Psoas muscle (tissue), 8 donors: ENCODE measurements around the gene LSS. TPM values are rescaled to one million over a fixed set of nuclear protein-coding genes. Genes with fewer than 3 reads are reported as not detected.

ENCODE experiments used
- ATAC-seq, 4 donors: fragments of 200-7000 bp; cut with Tn5 transposase; one replicate each; pipeline ENCODE4 v1.9.1; 2020; ENCODE audit warnings: moderate library complexity in 3 of 4, mild to moderate bottlenecking in 2 of 4
- DNase-seq, 2 donors: peaks; one replicate each; pipeline ENCODE4 v3.0.0-alpha.2; 2020
- H3K27ac ChIP-seq: fragments of 200-600 bp; one replicate; pipeline ENCODE4 v1.8.0; 2022
- H3K27me3 ChIP-seq, 3 donors: fragments of 200-600 bp in 1 of 3; one replicate each; pipeline versions ENCODE4 v1.6.1 to v1.8.0; 2013 to 2022; ENCODE audit warnings: low read length in 2 of 3, mild to moderate bottlenecking in 2 of 3, moderate library complexity in 1 of 3; ENCODE audit not compliant: insufficient read depth in 3 of 3
- H3K36me3 ChIP-seq, 2 donors: fragments of 200-600 bp in 1 of 2; one replicate each; pipeline versions ENCODE4 v1.6.1 to v1.8.0; 2013 to 2022; ENCODE audit warnings: low read depth in 1 of 2, mild to moderate bottlenecking in 1 of 2, moderate library complexity in 1 of 2; ENCODE audit not compliant: insufficient read depth in 1 of 2
- H3K4me1 ChIP-seq: fragments of 200-600 bp; one replicate; pipeline ENCODE4 v1.8.0; 2022
- H3K4me3 ChIP-seq: fragments of 200-600 bp; one replicate; pipeline ENCODE4 v1.8.0; 2022; ENCODE audit warnings: mild to moderate bottlenecking
- H3K9me3 ChIP-seq: fragments of 200-600 bp; one replicate; pipeline ENCODE4 v1.8.0; 2022
- WGBS, 3 donors: extraction: QIAGEN DNeasy Blood & Tissue Kit; methylation state at CpG; one replicate each; pipeline versions ENCODE4 v1.1.6 to v1.1.7; 2013; 5-methylcytosine and 5-hydroxymethylcytosine counted together
- intact Hi-C, 2 donors: fragments of 100-400 bp; cut with DNase I; formaldehyde crosslinking; loops; one replicate each; pipeline versions ENCODE4 v1.11.0 to v1.14.2; 2022
- polyA plus RNA-seq, 3 donors: library from polyadenylated mRNA; stranded (reverse); fragments of 200-250 nt; gene quantifications; one replicate each; pipeline ENCODE4 v1.2.3, GENCODE V29; 2013
- total RNA-seq, 4 donors: library from RNA; stranded (reverse); fragmentation: NEBNext Ultra II Directional in 2 of 4; extraction: Animal tissue kit (Norgen Biotek cat#: 25700) in 2 of 4; gene quantifications; one replicate each; pipeline versions ENCODE4 v1.2.1 to v1.2.4, GENCODE V29; 2021 to 2023
- TF ChIP-seq, protein P1 (sequence below): fragments of 200-600 bp; IDR thresholded peaks from one replicate; pipeline ENCODE4 v1.8.0; 2022; ENCODE audit warnings: antibody characterized with exemption
- donor health status: healthy with polysubstance abuse.
- donor health status: DM: no; HTN: no; CAD: no; lungs with moderate emphysema.
- donor health status: Bipolar disorder and iron deficiency.
- donor health status: healthy.
- donor health status: DM: yes; HTN: yes; CAD: no.
- donor health status: DM: no; HTN: no; CAD: no.
- donor health status: DM: no; HTN: no; CAD: no.
- donor health status: DM: yes; HTN: yes; CAD: no.

The LSS gene
- total and polyA plus RNA-seq, 7 donors, result 10.7 to 31.5 (median 24.8) TPM

GRCh38 chr21:46160657-46160906, 68.0 kb downstream of the LSS start:
- no peak for DNase-seq
- WGBS, 3 donors, result 87 to 100% (median 92%) methylated on average over 20 to 22 of the region's 22 CpGs
- H3K4me1 ChIP-seq, result no peaks in the 10 kb centered on the region
- H3K27me3 ChIP-seq, result no peaks in the 10 kb centered on the region
- intact Hi-C loops, result no loop called here
- no peak for ATAC-seq
- no peak overlapping the region for H3K27ac ChIP-seq
- H3K4me3 ChIP-seq, result no peak overlapping the region
- TF ChIP-seq, protein P1, sequence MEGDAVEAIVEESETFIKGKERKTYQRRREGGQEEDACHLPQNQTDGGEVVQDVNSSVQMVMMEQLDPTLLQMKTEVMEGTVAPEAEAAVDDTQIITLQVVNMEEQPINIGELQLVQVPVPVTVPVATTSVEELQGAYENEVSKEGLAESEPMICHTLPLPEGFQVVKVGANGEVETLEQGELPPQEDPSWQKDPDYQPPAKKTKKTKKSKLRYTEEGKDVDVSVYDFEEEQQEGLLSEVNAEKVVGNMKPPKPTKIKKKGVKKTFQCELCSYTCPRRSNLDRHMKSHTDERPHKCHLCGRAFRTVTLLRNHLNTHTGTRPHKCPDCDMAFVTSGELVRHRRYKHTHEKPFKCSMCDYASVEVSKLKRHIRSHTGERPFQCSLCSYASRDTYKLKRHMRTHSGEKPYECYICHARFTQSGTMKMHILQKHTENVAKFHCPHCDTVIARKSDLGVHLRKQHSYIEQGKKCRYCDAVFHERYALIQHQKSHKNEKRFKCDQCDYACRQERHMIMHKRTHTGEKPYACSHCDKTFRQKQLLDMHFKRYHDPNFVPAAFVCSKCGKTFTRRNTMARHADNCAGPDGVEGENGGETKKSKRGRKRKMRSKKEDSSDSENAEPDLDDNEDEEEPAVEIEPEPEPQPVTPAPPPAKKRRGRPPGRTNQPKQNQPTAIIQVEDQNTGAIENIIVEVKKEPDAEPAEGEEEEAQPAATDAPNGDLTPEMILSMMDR, result no peak
- no peaks in the 10 kb centered on the region for H3K36me3 ChIP-seq
- no peaks in the 10 kb centered on the region for H3K9me3 ChIP-seq

DNA sequence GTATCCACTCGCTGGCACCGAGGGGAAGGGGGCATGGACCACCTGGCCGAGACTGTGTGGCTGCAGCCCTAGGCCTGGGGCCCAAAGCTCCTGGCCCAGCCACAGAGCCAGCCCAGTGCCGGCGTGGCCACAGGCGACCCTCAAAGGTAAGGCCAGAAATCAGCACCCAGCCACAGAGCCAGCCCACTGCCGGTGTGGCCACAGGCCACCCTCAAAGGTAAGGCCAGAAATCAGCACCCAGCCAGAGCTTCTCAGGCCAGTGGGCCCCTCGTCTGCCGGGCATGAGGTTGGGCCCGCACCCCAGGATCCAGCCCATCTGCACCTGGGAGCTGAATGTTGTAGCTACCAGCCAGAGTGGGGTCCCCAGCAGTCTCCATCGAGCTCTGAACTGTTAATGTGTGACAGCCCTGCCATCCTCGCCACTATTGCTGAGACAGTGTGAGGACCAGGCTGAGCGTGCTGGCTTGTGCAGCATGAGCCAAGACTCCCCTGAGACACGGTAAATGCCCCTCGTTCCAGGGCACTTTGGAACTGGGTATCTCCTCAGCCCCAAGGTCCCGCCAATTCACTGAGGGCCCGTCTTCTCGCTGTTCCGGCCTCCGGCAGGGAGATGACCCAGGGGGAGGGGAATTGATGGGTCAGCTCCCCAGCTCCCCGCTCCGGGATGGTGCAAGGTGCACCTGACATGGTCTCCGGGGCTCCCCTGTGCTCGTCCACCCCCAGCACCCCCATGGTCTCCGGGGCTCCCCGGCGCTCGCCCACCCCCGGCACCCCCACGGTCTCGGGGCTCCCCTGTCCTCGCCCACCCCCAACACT, 68.5 kb downstream of the LSS start:
- no peaks in the 10 kb centered on the region for H3K36me3 ChIP-seq
- H3K9me3 ChIP-seq, result no peaks in the 10 kb centered on the region
- DNase-seq, result peak in 1 of 2 donors; percentile 41
- WGBS, 3 donors, result 92 to 96% (median 94%) methylated on average over 24 to 32 of the region's 32 CpGs
- no peak overlapping the region for H3K27ac ChIP-seq
- no peaks in the 10 kb centered on the region for H3K27me3 ChIP-seq
- intact Hi-C loops, result no loop called here
- ATAC-seq, result no peak
- H3K4me3 ChIP-seq, result no peak overlapping the region
- TF ChIP-seq, protein P1, result no peak
- no peaks in the 10 kb centered on the region for H3K4me1 ChIP-seq

DNA sequence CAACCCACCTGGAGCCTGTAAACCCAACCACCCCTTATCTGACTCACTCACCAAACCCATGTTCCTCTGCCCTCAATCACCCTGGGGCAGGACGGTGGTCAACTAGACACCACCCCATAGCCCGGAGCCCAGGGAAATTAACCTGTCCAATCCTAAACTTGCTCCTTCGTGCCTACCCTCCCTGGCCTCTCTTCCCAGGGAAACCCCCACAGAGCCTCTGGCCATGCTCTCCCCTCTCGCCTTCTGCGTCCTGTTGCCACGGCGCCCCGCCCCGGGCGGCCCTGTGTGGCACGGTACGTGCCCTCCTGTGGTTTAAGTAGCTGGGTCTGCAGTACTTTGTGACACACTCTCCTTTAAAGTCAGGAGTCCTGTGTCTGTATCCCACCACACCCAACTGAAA, 69.2 kb downstream of the LSS start:
- TF ChIP-seq, protein P1, result no peak
- H3K9me3 ChIP-seq, result no peaks in the 10 kb centered on the region
- no peaks in the 10 kb centered on the region for H3K4me1 ChIP-seq
- 92 to 98% (median 98%) methylated on average over 12 of the region's 12 CpGs for WGBS, 3 donors
- ATAC-seq, result no peak
- no peak overlapping the region for H3K4me3 ChIP-seq
- intact Hi-C loops, result no loop called here
- DNase-seq, result peak in 1 of 2 donors; percentile 33
- no peaks in the 10 kb centered on the region for H3K27me3 ChIP-seq
- H3K27ac ChIP-seq, result no peak overlapping the region
- H3K36me3 ChIP-seq, result no peaks in the 10 kb centered on the region

DNA sequence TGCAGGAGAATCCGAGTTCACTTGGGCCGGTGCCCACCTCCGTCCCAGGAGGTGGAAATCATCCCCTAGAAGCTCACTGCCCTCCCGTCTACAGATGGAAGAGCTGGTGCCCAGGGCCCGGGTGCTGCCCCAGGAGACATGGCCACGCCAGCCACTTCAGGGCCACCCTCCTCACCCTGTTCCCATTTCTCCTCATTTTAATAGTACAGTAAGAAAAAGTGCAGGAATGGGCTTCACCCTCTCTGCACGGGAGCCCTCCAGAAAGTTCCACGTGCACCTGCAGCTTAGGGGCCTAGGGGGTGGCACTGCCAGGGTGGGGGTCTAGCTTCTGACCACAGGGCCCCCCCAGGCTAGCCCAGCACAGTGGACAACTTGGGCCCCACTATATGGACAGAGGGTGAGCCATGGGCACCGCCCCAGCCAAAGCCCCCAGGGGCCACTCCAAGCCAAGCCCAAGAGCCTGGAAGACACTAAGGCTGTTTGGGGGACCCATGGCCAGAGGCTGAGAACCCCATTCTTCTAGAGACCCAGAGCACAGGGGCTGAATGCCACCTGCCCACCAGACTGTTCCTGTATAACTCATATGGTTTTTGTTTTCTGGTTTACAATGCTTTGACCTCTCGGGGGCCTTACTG, 69.8 kb downstream of the LSS start:
- Histone ChIP-seq H3K9me3 (no peaks in the 10 kb centered on the region), H3K27me3 (no peaks in the 10 kb centered on the region), H3K36me3 (no peaks in the 10 kb centered on the region), H3K4me1 (no peaks in the 10 kb centered on the region), H3K27ac (no peak overlapping the region), H3K4me3 (no peak overlapping the region)
- ATAC-seq (no peak), DNase-seq (peak in 1 of 2 donors; percentile 29)
- 88 to 90% (median 89%) methylated on average over 10 of the region's 10 CpGs for WGBS, 3 donors
- intact Hi-C loops, result no loop called here
- TF ChIP-seq, protein P1, result no peak
